GM18951 (cell line): Measurements from ENCODE around the gene FMN2.

Source experiments
- POLR2A ChIP-seq: IDR thresholded peaks from 4 replicates; pipeline ENCODE4 v1.6.1; 2011; ENCODE audit warnings: mild to moderate bottlenecking; ENCODE audit not compliant: insufficient read length, insufficient read depth; ENCODE audit errors: extremely low read depth
- in situ Hi-C: fragments of 300-500 bp; cut with MboI; formaldehyde crosslinking; loops from one replicate; pipeline ENCODE4 v1.12.0; 2022; ENCODE audit warnings: low sequenced_read_pairs, mixed read lengths, inconsistent platforms; ENCODE audit not compliant: unreplicated experiment

Gene FMN2

GRCh38 chr1:240091614-240092300 lies at the start of gene FMN2:
FMN2 (plus strand) TSS chr1:240091883; CDS start chr1:240092110, 227 bp downstream.
- no peak for TF ChIP-seq POLR2A
- in situ Hi-C loops = no loop called here

DNA sequence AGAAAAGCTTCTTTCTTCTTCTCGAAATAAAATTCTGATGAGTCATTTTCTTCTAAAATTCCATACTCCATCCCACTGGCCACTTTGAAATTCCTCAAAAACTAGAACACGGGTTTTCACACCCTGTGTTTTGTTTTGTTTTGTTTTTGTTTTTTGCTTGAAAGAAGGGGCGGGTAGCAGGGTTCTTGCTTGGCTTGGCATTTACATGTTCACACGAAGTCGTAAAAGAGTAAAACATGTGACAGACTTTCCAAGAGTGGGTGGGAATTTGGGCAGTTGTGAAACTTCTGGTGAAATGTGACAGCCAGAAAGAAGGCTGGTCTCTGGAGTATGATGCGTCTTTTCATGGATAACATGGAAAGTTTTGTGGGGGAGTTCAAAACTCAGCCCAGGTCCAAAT lies 47.1 kb upstream of the FMN2 start:
- TF ChIP-seq POLR2A = no peak
- in situ Hi-C loops = no loop called here

DNA sequence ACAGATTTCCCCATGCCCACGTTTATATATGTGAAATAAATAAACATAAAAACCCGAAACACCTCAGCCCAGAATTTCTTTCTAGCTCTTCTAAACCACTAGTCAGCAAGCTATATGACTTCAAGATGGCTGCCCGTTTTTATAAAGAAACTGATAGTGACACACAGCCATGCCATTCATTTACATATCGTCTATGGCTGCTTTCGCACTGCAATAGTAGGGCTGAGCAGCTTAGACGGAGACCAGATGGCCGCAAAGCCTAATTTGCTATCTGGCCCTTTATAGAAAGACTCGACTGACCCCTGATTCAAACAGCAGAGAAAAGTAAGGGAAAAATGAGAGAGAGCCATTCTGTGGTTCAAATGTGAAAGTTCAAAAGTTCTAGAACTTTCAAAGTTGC lies 45.7 kb upstream of the FMN2 start:
- in situ Hi-C loops = no loop called here
- no peak for TF ChIP-seq POLR2A

GRCh38 chr1:240054109-240054701 lies 37.5 kb upstream of the FMN2 start:
- TF ChIP-seq POLR2A = no peak
- in situ Hi-C loops = no loop called here

- in situ Hi-C loops = no loop called here
- TF ChIP-seq POLR2A = no peak
These were observed 35.7 kb upstream of the FMN2 start for GRCh38 chr1:240055936-240056335.

- in situ Hi-C loops = no loop called here
- TF ChIP-seq POLR2A = no peak
These were observed 35.3 kb upstream of the FMN2 start for GRCh38 chr1:240056350-240056749.

GRCh38 chr1:240058049-240058448 lies 33.6 kb upstream of the FMN2 start:
- in situ Hi-C loops = no loop called here
- no peak for TF ChIP-seq POLR2A

- in situ Hi-C loops = no loop called here
- no peak for TF ChIP-seq POLR2A
These were observed 22.7 kb upstream of the FMN2 start for GRCh38 chr1:240068961-240069360.

- no peak for TF ChIP-seq POLR2A
- in situ Hi-C loops = no loop called here
These were observed 21.5 kb upstream of the FMN2 start for GRCh38 chr1:240070188-240070587.

DNA sequence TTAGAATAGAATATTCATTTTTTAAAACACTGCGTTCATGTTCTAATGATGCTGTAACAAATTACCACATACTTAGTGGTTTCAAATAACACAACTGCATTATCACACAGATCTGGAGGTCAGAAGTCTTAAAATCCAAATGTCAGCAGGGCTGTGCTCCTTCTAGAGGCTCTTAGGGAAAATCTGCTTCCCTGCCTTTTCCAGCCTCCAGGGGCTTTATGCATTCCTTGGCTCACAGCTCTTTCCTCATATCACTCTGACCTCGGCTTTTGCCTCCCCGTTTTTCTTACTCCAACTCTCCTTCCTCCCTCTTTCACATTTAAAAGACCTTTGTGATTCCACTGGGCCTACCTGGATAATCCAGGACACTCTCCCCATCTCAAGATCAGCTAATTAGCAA lies 18.6 kb upstream of the FMN2 start:
- no peak for TF ChIP-seq POLR2A
- in situ Hi-C loops = no loop called here

DNA sequence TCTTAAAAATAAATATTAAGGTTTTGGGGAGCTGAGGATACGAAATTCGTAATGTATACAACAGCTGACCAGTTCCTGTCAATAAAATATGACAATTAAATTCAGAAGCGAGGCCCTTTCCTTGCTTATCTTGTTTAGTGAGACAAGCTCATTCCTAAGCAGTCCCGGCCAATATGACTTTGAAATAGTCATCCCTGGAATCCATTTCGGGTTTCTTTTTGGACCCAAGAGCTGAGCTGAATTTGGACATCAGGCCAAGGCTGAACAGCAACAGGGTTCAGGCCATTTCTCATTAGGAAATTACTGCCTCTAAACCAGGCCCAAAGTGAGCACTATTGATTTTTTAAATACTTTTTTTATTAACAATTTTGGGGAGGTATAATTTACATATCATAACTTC lies 17.3 kb upstream of the FMN2 start:
- TF ChIP-seq POLR2A = no peak
- in situ Hi-C loops = no loop called here

- in situ Hi-C loops = no loop called here
- no peak for TF ChIP-seq POLR2A
These were observed 16.8 kb upstream of the FMN2 start for GRCh38 chr1:240074908-240075307.

- in situ Hi-C loops = no loop called here
These were observed 7.3 kb upstream of the FMN2 start for GRCh38 chr1:240084337-240084736.

GRCh38 chr1:240084749-240085148 lies 6.9 kb upstream of the FMN2 start:
- in situ Hi-C loops = no loop called here
- TF ChIP-seq POLR2A = no peak

More at GRCh38 chr1:240084337-240084736, 7.3 kb upstream of the FMN2 start:
- no peak for TF ChIP-seq POLR2A

- in situ Hi-C loops = no loop called here
These were observed 5.0 kb upstream of the FMN2 start for GRCh38 chr1:240086726-240087125.

GRCh38 chr1:240090014-240090413 lies 1.7 kb upstream of the FMN2 start:
- no peak for TF ChIP-seq POLR2A
- in situ Hi-C loops = no loop called here

More at GRCh38 chr1:240086726-240087125, 5.0 kb upstream of the FMN2 start:
- TF ChIP-seq POLR2A = no peak
